Loucy (cell line): ENCODE measurements around the gene NIPAL3.

ENCODE experiments used
- H2AFZ ChIP-seq: fragments of 200-600 bp; sonication (generic); 2 replicates; pipeline ENCODE4 v1.6.0; 2016; ENCODE audit warnings: antibody characterized with exemption, mild to moderate bottlenecking, low read length, moderate library complexity
- H3F3A ChIP-seq: fragments of 200-600 bp; 2 replicates; pipeline ENCODE4 v1.6.0; 2016; ENCODE audit warnings: antibody characterized with exemption, low read depth, mild to moderate bottlenecking
- H3K27me3 ChIP-seq: fragments of 200-600 bp; sonication (generic); 2 replicates; pipeline ENCODE4 v1.6.1; 2014; ENCODE audit warnings: low read length, mild to moderate bottlenecking; ENCODE audit not compliant: insufficient read depth, poor library complexity, severe bottlenecking
- H3K36me3 ChIP-seq: fragments of 200-600 bp; sonication (generic); 2 replicates; pipeline ENCODE4 v1.6.1; 2016; ENCODE audit warnings: low read length; ENCODE audit not compliant: insufficient read depth
- H3K4me1 ChIP-seq: fragments of 200-600 bp; sonication (generic); 2 replicates; pipeline ENCODE4 v1.5.1; 2014; ENCODE audit warnings: low read length, mild to moderate bottlenecking; ENCODE audit not compliant: insufficient read depth, poor library complexity, severe bottlenecking
- H3K4me2 ChIP-seq: fragments of 200-600 bp; sonication (generic); 2 replicates; pipeline ENCODE4 v1.6.0; 2014; ENCODE audit warnings: antibody characterized with exemption, low read length, low read depth, mild to moderate bottlenecking; ENCODE audit not compliant: poor library complexity, severe bottlenecking
- H3K4me3 ChIP-seq: fragments of 200-600 bp; sonication (generic); 2 replicates; pipeline ENCODE4 v1.5.1; 2014; ENCODE audit warnings: low read length, mild to moderate bottlenecking, mixed read lengths; ENCODE audit not compliant: poor library complexity, severe bottlenecking
- H3K79me2 ChIP-seq: fragments of 200-600 bp; sonication (generic); 2 replicates; pipeline ENCODE4 v1.6.1; 2014; ENCODE audit warnings: low read length; ENCODE audit not compliant: insufficient read depth
- H3K9ac ChIP-seq: fragments of 200-600 bp; sonication (generic); 2 replicates; pipeline ENCODE4 v1.6.0; 2014; ENCODE audit warnings: mild to moderate bottlenecking, low read depth, low read length, moderate library complexity; ENCODE audit not compliant: poor library complexity, severe bottlenecking
- H3K9me2 ChIP-seq: fragments of 200-600 bp; sonication (generic); replicated peaks from 2 replicates; pipeline ENCODE4 v1.6.1; 2016; ENCODE audit warnings: low read depth, low read length, mixed read lengths
- H3K9me3 ChIP-seq: fragments of 200-600 bp; sonication (generic); 2 replicates; pipeline ENCODE4 v1.6.1; 2014; ENCODE audit warnings: mild to moderate bottlenecking, antibody characterized with exemption, low read length, low read depth; ENCODE audit not compliant: insufficient read depth
- H4K20me1 ChIP-seq: fragments of 200-600 bp; sonication (generic); 2 replicates; pipeline ENCODE4 v1.6.0; 2014; ENCODE audit warnings: antibody characterized with exemption, low read length, mild to moderate bottlenecking; ENCODE audit not compliant: insufficient read depth, poor library complexity, severe bottlenecking
- EZH2phosphoT487 ChIP-seq: fragments of 200-600 bp; IDR thresholded peaks from 2 replicates; pipeline ENCODE4 v1.6.1; 2018; ENCODE audit warnings: antibody characterized with exemption, mild to moderate bottlenecking, moderate library complexity, borderline replicate concordance
- TF ChIP-seq, protein P1 (sequence below): fragments of 200-600 bp; sonication (generic); conservative IDR thresholded peaks from 2 replicates; pipeline ENCODE4 v1.5.1; 2014; ENCODE audit warnings: mild to moderate bottlenecking, antibody characterized with exemption, low read length

NIPAL3 gene

DNA sequence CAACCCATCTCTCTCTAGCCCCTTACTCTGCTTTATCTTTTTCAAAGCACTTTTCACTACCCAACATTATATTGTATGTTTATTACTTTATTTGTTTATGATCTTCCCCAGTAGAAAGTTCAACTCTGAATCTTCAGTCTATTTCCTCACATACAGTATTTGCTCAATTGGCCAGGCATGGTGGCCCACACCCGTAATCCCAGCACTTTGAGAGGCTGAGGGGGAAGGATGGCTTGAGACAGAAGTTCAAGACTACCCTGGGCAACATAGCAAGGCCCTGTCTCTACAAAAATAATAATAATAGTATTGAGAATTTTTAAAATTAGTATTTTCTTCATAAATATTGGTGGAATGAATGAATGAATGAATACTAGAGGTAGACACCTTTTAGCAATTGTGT is 3.2 kb upstream of the NIPAL3 start:
- Histone ChIP-seq H3K79me2 (peaks cover 14% of the 10 kb centered on the region), H3K27me3 (no peaks in the 10 kb centered on the region), H4K20me1 (peaks cover under 1% of the 10 kb centered on the region), H3K4me3 (peak overlapping the region; percentile 87), H2AFZ (no peak overlapping the region), H3K9ac (peak overlapping the region; percentile 76), H3K9me3 (peaks cover 6% of the 10 kb centered on the region; the same call in 1 of the 2 replicates), H3K4me1 (peaks cover 34% of the 10 kb centered on the region), H3K4me2 (peak overlapping the region; percentile 82), H3K36me3 (no peaks in the 10 kb centered on the region), H3K9me2 (no peaks in the 10 kb centered on the region), H3F3A (no peaks in the 10 kb centered on the region)
- TF ChIP-seq EZH2phosphoT487: no peak

GRCh38 chr1:24413350-24414163 is 2.0 kb upstream of the NIPAL3 start, which contains the start of gene STPG1:
Gene STPG1, minus strand, starts transcription at chr1:24413782. Its CDS starts 12,394 bp downstream, at chr1:24401388.
- H3K4me1 ChIP-seq: peaks cover 43% of the 10 kb centered on the region

GRCh38 chr1:24414775-24415333 is 748 bp upstream of the NIPAL3 start:
- Histone ChIP-seq H3K9ac (no peak overlapping the region), H3K27me3 (no peaks in the 10 kb centered on the region), H4K20me1 (peaks cover 4% of the 10 kb centered on the region), H3K9me3 (no peaks in the 10 kb centered on the region), H2AFZ (peak overlapping the region; percentile 42; the same call in 1 of the 2 replicates), H3K4me2 (peak overlapping the region; percentile 3), H3K79me2 (peaks cover 28% of the 10 kb centered on the region), H3K4me1 (peaks cover 53% of the 10 kb centered on the region), H3K9me2 (no peaks in the 10 kb centered on the region), H3K4me3 (no peak overlapping the region), H3K36me3 (no peaks in the 10 kb centered on the region), H3F3A (no peaks in the 10 kb centered on the region)
- TF ChIP-seq, protein P1, sequence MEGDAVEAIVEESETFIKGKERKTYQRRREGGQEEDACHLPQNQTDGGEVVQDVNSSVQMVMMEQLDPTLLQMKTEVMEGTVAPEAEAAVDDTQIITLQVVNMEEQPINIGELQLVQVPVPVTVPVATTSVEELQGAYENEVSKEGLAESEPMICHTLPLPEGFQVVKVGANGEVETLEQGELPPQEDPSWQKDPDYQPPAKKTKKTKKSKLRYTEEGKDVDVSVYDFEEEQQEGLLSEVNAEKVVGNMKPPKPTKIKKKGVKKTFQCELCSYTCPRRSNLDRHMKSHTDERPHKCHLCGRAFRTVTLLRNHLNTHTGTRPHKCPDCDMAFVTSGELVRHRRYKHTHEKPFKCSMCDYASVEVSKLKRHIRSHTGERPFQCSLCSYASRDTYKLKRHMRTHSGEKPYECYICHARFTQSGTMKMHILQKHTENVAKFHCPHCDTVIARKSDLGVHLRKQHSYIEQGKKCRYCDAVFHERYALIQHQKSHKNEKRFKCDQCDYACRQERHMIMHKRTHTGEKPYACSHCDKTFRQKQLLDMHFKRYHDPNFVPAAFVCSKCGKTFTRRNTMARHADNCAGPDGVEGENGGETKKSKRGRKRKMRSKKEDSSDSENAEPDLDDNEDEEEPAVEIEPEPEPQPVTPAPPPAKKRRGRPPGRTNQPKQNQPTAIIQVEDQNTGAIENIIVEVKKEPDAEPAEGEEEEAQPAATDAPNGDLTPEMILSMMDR: no peak
- TF ChIP-seq EZH2phosphoT487: no peak

More at GRCh38 chr1:24413350-24414163, 2.0 kb upstream of the NIPAL3 start, which contains the start of gene STPG1:
- H3K4me3 ChIP-seq: peak within 1 kb of the TSS; percentile 87
- H3K79me2 ChIP-seq: peaks cover 25% of the 10 kb centered on the region
- H3K27me3 ChIP-seq: no peaks in the 10 kb centered on the region
- H3K4me2 ChIP-seq: peak within 1 kb of the TSS; percentile 82
- peak within 1 kb of the TSS; percentile 76 for H3K9ac ChIP-seq
- no peaks in the 10 kb centered on the region for H3K36me3 ChIP-seq
- H4K20me1 ChIP-seq: peaks cover 4% of the 10 kb centered on the region
- no peak for TF ChIP-seq EZH2phosphoT487
- H3K9me2 ChIP-seq: no peaks in the 10 kb centered on the region
- peak within 1 kb of the TSS; percentile 97 for H2AFZ ChIP-seq
- H3K9me3 ChIP-seq: no peaks in the 10 kb centered on the region
- H3F3A ChIP-seq: no peaks in the 10 kb centered on the region

- no peak for TF ChIP-seq EZH2phosphoT487
- TF ChIP-seq, protein P1: no peak
- Histone ChIP-seq H3K4me1 (peaks cover 53% of the 10 kb centered on the region), H3K27me3 (no peaks in the 10 kb centered on the region), H2AFZ (peak overlapping the region; percentile 82), H3K9ac (peak overlapping the region; percentile 69), H3K9me2 (no peaks in the 10 kb centered on the region), H3F3A (no peaks in the 10 kb centered on the region), H3K4me3 (peak overlapping the region; percentile 85), H3K4me2 (peak overlapping the region; percentile 93), H3K79me2 (peaks cover 28% of the 10 kb centered on the region), H3K36me3 (no peaks in the 10 kb centered on the region), H4K20me1 (peaks cover 4% of the 10 kb centered on the region), H3K9me3 (no peaks in the 10 kb centered on the region)
These were observed 486 bp downstream of the NIPAL3 start for GRCh38 chr1:24415910-24416665.
